ENCODE results near the gene IMPG1. TPM values are rescaled to one million over a fixed set of nuclear protein-coding genes. Genes with fewer than 3 reads are reported as not detected.

The IMPG1 gene
- total and polyA plus RNA-seq, 2 of the 13 experiments (the other 11 are each of a cell fraction or from before 2014, with no cell fraction given), result not detected

DNA sequence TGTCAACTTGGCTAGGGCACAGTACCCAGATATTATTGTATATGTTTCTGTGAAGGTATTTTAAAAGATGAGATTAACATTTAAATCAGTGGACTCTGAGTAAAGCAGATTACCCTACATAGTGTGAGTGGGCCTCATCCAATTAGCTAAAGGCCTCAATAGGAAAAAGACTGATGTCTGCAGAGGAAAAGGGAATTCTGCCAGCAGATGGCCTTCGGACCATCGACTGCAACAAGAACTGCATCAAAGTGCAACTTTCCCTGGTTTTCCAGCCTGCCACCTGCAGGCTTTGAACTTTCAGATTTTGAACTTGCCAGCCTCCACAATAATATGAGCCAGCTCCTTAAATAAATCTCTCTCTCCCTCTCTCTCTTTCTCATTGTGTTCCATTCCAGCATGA, 80.5 kb downstream of the IMPG1 start (continued):
- TF ChIP-seq ZNF3 (CRISPR knock-in tag; IDR thresholded peaks at IDR 0.05), result no peak
- no peak for TF ChIP-seq SMAD9 (CRISPR knock-in tag; IDR thresholded peaks at IDR 0.05)
- TF ChIP-seq, protein P1, sequence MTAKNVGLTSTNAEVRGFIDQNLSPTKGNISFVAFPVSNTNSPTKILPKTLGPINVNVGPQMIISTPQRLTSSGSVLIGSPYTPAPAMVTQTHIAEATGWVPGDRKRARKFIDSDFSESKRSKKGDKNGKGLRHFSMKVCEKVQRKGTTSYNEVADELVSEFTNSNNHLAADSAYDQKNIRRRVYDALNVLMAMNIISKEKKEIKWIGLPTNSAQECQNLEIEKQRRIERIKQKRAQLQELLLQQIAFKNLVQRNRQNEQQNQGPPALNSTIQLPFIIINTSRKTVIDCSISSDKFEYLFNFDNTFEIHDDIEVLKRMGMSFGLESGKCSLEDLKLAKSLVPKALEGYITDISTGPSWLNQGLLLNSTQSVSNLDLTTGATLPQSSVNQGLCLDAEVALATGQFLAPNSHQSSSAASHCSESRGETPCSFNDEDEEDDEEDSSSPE (CRISPR knock-in tag; IDR thresholded peaks at IDR 0.05), result no peak
- TF ChIP-seq, protein P2, sequence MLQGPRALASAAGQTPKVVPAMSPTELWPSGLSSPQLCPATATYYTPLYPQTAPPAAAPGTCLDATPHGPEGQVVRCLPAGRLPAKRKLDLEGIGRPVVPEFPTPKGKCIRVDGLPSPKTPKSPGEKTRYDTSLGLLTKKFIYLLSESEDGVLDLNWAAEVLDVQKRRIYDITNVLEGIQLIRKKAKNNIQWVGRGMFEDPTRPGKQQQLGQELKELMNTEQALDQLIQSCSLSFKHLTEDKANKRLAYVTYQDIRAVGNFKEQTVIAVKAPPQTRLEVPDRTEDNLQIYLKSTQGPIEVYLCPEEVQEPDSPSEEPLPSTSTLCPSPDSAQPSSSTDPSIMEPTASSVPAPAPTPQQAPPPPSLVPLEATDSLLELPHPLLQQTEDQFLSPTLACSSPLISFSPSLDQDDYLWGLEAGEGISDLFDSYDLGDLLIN (CRISPR knock-in tag; IDR thresholded peaks at IDR 0.05; ENCODE audit: borderline replicate concordance), result no peak
- TF ChIP-seq ZNF7 (CRISPR knock-in tag; IDR thresholded peaks at IDR 0.05), result no peak
- TF ChIP-seq ZNF446 (CRISPR knock-in tag; IDR thresholded peaks at IDR 0.05), result no peak
- TF ChIP-seq NFKBIZ (CRISPR knock-in tag; IDR thresholded peaks at IDR 0.05), result no peak
- TF ChIP-seq, protein P3, sequence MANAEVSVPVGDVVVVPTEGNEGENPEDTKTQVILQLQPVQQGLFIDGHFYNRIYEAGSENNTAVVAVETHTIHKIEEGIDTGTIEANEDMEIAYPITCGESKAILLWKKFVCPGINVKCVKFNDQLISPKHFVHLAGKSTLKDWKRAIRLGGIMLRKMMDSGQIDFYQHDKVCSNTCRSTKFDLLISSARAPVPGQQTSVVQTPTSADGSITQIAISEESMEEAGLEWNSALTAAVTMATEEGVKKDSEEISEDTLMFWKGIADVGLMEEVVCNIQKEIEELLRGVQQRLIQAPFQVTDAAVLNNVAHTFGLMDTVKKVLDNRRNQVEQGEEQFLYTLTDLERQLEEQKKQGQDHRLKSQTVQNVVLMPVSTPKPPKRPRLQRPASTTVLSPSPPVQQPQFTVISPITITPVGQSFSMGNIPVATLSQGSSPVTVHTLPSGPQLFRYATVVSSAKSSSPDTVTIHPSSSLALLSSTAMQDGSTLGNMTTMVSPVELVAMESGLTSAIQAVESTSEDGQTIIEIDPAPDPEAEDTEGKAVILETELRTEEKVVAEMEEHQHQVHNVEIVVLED (CRISPR knock-in tag; IDR thresholded peaks at IDR 0.05; ENCODE audit: borderline replicate concordance), result no peak
- TF ChIP-seq ZNF33B (CRISPR knock-in tag; IDR thresholded peaks at IDR 0.05), result no peak
- no peak for TF ChIP-seq MYNN (CRISPR knock-in tag; IDR thresholded peaks at IDR 0.05; ENCODE audit: low read depth)

DNA sequence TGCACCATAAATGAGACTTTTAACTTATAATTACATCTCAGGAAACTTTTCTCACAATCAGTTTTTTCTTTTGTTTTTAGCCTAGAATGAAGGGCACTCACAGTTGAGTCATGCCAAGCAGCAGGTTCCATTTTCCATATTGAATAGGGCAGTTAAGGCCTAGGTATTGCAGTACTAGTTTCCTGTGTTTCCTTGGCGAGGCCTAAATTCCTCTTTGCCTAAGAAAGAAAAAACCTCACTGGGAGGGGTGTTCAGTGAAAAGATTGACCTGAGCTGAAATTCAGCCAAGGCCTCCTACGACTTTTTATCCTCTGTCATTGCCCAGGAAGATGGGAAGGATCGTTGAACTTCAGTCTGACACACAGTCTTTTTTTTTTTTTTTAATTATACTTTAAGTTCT, 85.5 kb downstream of the IMPG1 start:
- TF ChIP-seq ZFP36 (IDR thresholded peaks at IDR 0.05; ENCODE audit: borderline replicate concordance, low read depth, low read length, partially characterized antibody), result no peak
- TF ChIP-seq, protein P4, sequence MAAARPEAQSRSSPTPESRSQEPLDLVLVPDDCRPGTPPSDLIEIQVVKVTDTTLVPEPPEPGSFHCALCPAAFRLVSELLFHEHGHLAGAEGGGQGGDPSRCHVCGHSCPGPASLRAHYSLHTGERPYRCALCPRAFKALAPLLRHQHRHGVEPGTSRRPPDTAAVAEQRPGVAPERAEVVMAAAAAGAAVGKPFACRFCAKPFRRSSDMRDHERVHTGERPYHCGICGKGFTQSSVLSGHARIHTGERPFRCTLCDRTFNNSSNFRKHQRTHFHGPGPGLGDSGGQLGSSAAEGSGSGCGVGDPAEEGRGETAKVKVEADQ (CRISPR knock-in tag; IDR thresholded peaks at IDR 0.05; ENCODE audit: borderline replicate concordance), result no peak
- TF ChIP-seq ZNF3 (CRISPR knock-in tag; IDR thresholded peaks at IDR 0.05), result no peak
- H3K27me3 ChIP-seq (ENCODE audit: control insufficient read depth in 1 of 2, insufficient read depth in 2 of 2, low read length in 2 of 2), result no peaks in the 10 kb centered on the region
- in situ Hi-C loops (cut with HindIII; ENCODE audit: extremely low pct_ligation_motif_present, low pct_unique_long_range_greater_than_20kb) (no loop called here), intact Hi-C loops (cut with micrococcal nuclease; ENCODE audit: unreplicated experiment) (no loop called here)
- 1% methylated on average over 3 of the region's 3 CpGs for WGBS (ENCODE audit: low lambda C conversion rate)
- no peak overlapping the region for H2AFZ ChIP-seq (ENCODE audit: low read length)
- H3K27ac ChIP-seq (ENCODE audit: extremely low read length, insufficient read depth, low read length), result no peak overlapping the region
- FAIRE-seq (no peak), DNase-seq (ENCODE audit: low spot score) (no peak), ATAC-seq (no peak)
- no peaks in the 10 kb centered on the region for H4K20me1 ChIP-seq (ENCODE audit: insufficient read depth, low read length)
- BruUV-seq (replicated peaks), result no TSS peak
- ChIA-PET POLR2A (no interaction called here), CTCF (ENCODE audit: low intra/inter-chr PET ratio, low total read pairs) (no interaction called here)
- no peaks in the 10 kb centered on the region for H3K36me3 ChIP-seq (replicated peaks in 1 of 2; ENCODE audit: control insufficient read depth in 1 of 2, insufficient read depth in 2 of 2, low read length in 2 of 2)
- H3K4me2 ChIP-seq (ENCODE audit: low read depth, low read length), result no peak overlapping the region
- H3K9me3 ChIP-seq (ENCODE audit: low read length), result no peaks in the 10 kb centered on the region
- H3K4me1 ChIP-seq (ENCODE audit: insufficient read depth, low read length), result no peaks in the 10 kb centered on the region
- H3K4me3 ChIP-seq (replicated peaks in 1 of 3; ENCODE audit: insufficient read depth in 1 of 3, low read depth in 2 of 3, low read length in 3 of 3), result no peak overlapping the region
- H3K79me2 ChIP-seq (ENCODE audit: insufficient read depth, low read length), result no peaks in the 10 kb centered on the region
- H3K9ac ChIP-seq (ENCODE audit: insufficient read depth, low read depth, low read length), result no peak overlapping the region
